ENCODE results near the gene SMARCA2. TPM values are rescaled to one million over a fixed set of nuclear protein-coding genes. Genes with fewer than 3 reads are reported as not detected.

The SMARCA2 gene
- total and polyA plus RNA-seq, 9 of the 15 experiments (the other 6 are each of a cell fraction or from before 2014, with no cell fraction given): 8.0 to 34.8 (median 25.5) TPM

- WGBS (ENCODE audit: insufficient coverage, low coverage, missing lambda C conversion rate): 0% methylated on average over 2 of the region's 2 CpGs
- ChIA-PET CTCF (ENCODE audit: low intra/inter-chr PET ratio) (no interaction called here), POLR2A (no interaction called here)
- ATAC-seq (no peak), FAIRE-seq (no peak), DNase-seq (ENCODE audit: extremely low read depth in 1 of 4, low spot score in 3 of 4) (no peak)
- no peak overlapping the region for H3K9ac ChIP-seq (ENCODE audit: insufficient read depth in 1 of 2, low read depth in 2 of 2, low read length in 2 of 2)
- no peak overlapping the region for H3K4me3 ChIP-seq
- no peaks in the 10 kb centered on the region for H4K20me1 ChIP-seq (replicated peaks; ENCODE audit: control insufficient read depth, insufficient read depth, low read length)
- no peaks in the 10 kb centered on the region for H3K4me1 ChIP-seq (replicated peaks in 1 of 2; ENCODE audit: control insufficient read depth in 2 of 2, insufficient read depth in 2 of 2, low read length in 2 of 2)
- no peaks in the 10 kb centered on the region for H3K36me3 ChIP-seq (ENCODE audit: control insufficient read depth, insufficient read depth, low read length)
- no peaks in the 10 kb centered on the region for H3K9me3 ChIP-seq (replicated peaks; ENCODE audit: control insufficient read depth, insufficient read depth, low read depth, low read length)
- H3K27ac ChIP-seq (ENCODE audit: extremely low read depth, low read depth, low read length): no peak overlapping the region
- in situ Hi-C loops (cut with MboI) (no loop called here), intact Hi-C loops (cut with micrococcal nuclease) (no loop called here)
- H3K9me1 ChIP-seq (ENCODE audit: control insufficient read depth, insufficient read depth, low read length): no peaks in the 10 kb centered on the region
- no peak overlapping the region for H2AFZ ChIP-seq (ENCODE audit: low read depth, low read length)
- H3K4me2 ChIP-seq (ENCODE audit: insufficient read depth, low read length): no peak overlapping the region
- H3K27me3 ChIP-seq (ENCODE audit: control insufficient read depth in 2 of 2, insufficient read depth in 2 of 2, low read length in 2 of 2): no peaks in the 10 kb centered on the region; a peak in 2 of 5 replicates
- H3K79me2 ChIP-seq (ENCODE audit: control insufficient read depth, insufficient read depth, low read length): no peaks in the 10 kb centered on the region
- no TSS peak for BruUV-seq (replicated peaks)
- TF ChIP-seq ZNF184 (CRISPR knock-in tag; IDR thresholded peaks at IDR 0.05) (no peak), ZNF436 (CRISPR knock-in tag; IDR thresholded peaks at IDR 0.05) (no peak), ZNF584 (CRISPR knock-in tag; IDR thresholded peaks at IDR 0.05; ENCODE audit: low read depth) (no peak), RNF219 (CRISPR knock-in tag; IDR thresholded peaks at IDR 0.05) (no peak), TCF15 (CRISPR knock-in tag; IDR thresholded peaks at IDR 0.05) (no peak), RBM15 (IDR thresholded peaks at IDR 0.05; ENCODE audit: insufficient read depth, low read length) (no peak), ELK3 (CRISPR knock-in tag; IDR thresholded peaks at IDR 0.05) (no peak), FOXP4 (CRISPR knock-in tag; IDR thresholded peaks at IDR 0.05; ENCODE audit: borderline replicate concordance) (no peak), MAZ (CRISPR knock-in tag; conservative IDR thresholded peaks at IDR 0.05 in 1 of 2, IDR thresholded peaks at IDR 0.05 in 1 of 2) (no peak), CEBPZ (IDR thresholded peaks at IDR 0.05; ENCODE audit: borderline replicate concordance, low read depth, low read length) (no peak), ARID3B (CRISPR knock-in tag; IDR thresholded peaks at IDR 0.05; ENCODE audit: borderline replicate concordance) (no peak)
Observed at GRCh38 chr9:1977026-1977425, 38.1 kb upstream of the SMARCA2 start.

Measured in K562 (cell line).